ENCODE measurements around the gene EFNB1.

The EFNB1 gene

GRCh38 chrX:68868316-68868715 lies 39.5 kb downstream of the EFNB1 start:
- ChIA-PET CTCF (interaction anchor here (1.1 kb wide), 1 partner anchor 225 kb away, joined by 3 read pairs; no protein-coding TSS in a partner anchor), POLR2A (no interaction called here)
- no peak for DNase-seq (ENCODE audit: extremely low spot score)
- TF ChIP-seq CTCF (IDR thresholded peaks at IDR 0.05; ENCODE audit: control extremely low read depth, extremely low read depth, low read depth, missing control alignments), result no peak

DNA sequence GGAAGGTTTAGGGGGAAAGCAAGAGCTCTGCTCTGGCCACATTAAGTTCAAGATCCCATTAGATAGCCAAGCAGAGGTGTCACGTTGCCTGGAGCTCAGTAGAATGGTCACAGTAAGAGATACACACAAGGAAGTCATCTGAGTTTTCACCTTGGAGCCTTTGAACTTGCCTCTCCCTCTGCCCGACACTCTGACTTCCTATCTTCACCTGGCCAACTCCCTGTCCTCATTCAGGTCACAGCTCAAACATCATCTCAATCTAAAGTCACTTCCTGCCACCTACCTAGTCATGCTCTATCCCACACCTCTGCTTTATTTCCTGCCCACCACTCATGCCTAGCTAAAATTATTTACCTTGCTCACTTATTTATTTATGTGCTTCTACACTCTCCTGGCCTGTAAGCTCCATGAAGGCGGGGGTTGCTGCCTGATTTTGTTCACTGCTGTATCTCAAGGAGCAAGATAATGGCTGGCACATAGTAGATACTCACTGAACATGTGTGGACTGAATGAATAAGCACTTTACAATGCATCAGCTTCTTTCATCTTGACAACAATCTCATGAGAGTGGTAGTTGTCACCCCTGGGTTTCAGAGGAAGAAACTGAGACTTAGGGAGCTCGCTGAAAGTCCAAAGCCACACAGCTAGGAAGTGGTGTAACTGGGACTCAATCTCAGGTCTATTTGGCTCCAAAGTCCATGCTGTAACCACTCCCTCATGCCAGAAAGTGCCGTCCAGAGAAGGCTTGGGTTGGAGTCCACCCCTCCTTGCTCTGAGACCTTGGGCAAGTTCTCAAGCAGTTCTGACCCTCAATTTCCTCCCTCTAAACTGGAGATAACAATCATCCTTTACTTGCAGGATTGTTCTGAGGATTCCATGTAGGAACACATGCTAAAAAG lies 40.3 kb downstream of the EFNB1 start:
- CTCF ChIA-PET, result interaction anchor here (1.1 to 1.6 kb wide), 2 partner anchors 14 to 225 kb away, joined by 3 to 4 read pairs; no protein-coding TSS in a partner anchor
- TF ChIP-seq CTCF (IDR thresholded peaks at IDR 0.05; ENCODE audit: control extremely low read depth, extremely low read depth, low read depth, missing control alignments), result no peak

GRCh38 chrX:68870357-68870756 lies 41.5 kb downstream of the EFNB1 start:
- DNase-seq (ENCODE audit: extremely low spot score), result no peak
- no peak for TF ChIP-seq CTCF (IDR thresholded peaks at IDR 0.05; ENCODE audit: control extremely low read depth, extremely low read depth, low read depth, missing control alignments)
- ChIA-PET CTCF (interaction anchor here (1.4 to 1.6 kb wide), 2 partner anchors 12 to 15 kb away, joined by 3 to 4 read pairs; no protein-coding TSS in a partner anchor), POLR2A (no interaction called here)

More for the DNA sequence above, 40.3 kb downstream of the EFNB1 start:
- DNase-seq (ENCODE audit: extremely low spot score), result no peak
- POLR2A ChIA-PET, result no interaction called here

GRCh38 chrX:68872171-68872570 lies 43.4 kb downstream of the EFNB1 start:
- no peak for DNase-seq (ENCODE audit: extremely low spot score)
- ChIA-PET POLR2A (no interaction called here), CTCF (no interaction called here)
- no peak for TF ChIP-seq CTCF (IDR thresholded peaks at IDR 0.05; ENCODE audit: control extremely low read depth, extremely low read depth, low read depth, missing control alignments)

- ChIA-PET CTCF (no interaction called here), POLR2A (no interaction called here)
- TF ChIP-seq CTCF (IDR thresholded peaks at IDR 0.05; ENCODE audit: control extremely low read depth, extremely low read depth, low read depth, missing control alignments), result no peak
- DNase-seq (ENCODE audit: extremely low spot score), result no peak
Measured at GRCh38 chrX:68874076-68874475, 45.3 kb downstream of the EFNB1 start.

- no peak for DNase-seq (ENCODE audit: extremely low spot score)
- TF ChIP-seq CTCF (IDR thresholded peaks at IDR 0.05; ENCODE audit: control extremely low read depth, extremely low read depth, low read depth, missing control alignments), result no peak
- POLR2A ChIA-PET, result no interaction called here
- CTCF ChIA-PET, result no interaction called here
Measured at GRCh38 chrX:68876731-68877130, 47.9 kb downstream of the EFNB1 start.
